ENCODE data around the gene ANXA9.
A peak's percentile ranks its signal among the peaks of the same experiment; 100 is the strongest.

ANXA9 gene

GRCh38 chr1:151001602-151002001 lies 19.5 kb downstream of the ANXA9 start:
- TF ChIP-seq GABPA (IDR thresholded peaks at IDR 0.05; ENCODE audit: low read depth): no peak
- 0 out of 2 replicates have a peak, but pooled peaks have one; percentile 24 for TF ChIP-seq POLR2AphosphoS5 (IDR thresholded peaks at IDR 0.05; ENCODE audit: low read depth)
- 0 out of 2 replicates have a peak, but pooled peaks have one; percentile 38 for TF ChIP-seq SPI1 (IDR thresholded peaks at IDR 0.05; ENCODE audit: borderline replicate concordance, low read depth)
- Histone ChIP-seq H3K4me3 (replicated peaks; ENCODE audit: insufficient read depth, low read length) (no peak overlapping the region), H3K27me3 (ENCODE audit: insufficient read depth, poor library complexity, severe bottlenecking) (no peaks in the 10 kb centered on the region), H3K27ac (replicated peaks) (peak overlapping the region; percentile 50)
- peak; percentile 72 to 82 for DNase-seq (ENCODE audit: low read depth in 1 of 2, low spot score in 1 of 2)

- H3K27me3 ChIP-seq (ENCODE audit: insufficient read depth, poor library complexity, severe bottlenecking): no peaks in the 10 kb centered on the region
- peak in 1 of 2 experiments; percentile 64 for DNase-seq (ENCODE audit: low read depth in 1 of 2, low spot score in 1 of 2)
- peak overlapping the region; percentile 50 for H3K27ac ChIP-seq (replicated peaks)
- H3K4me3 ChIP-seq (replicated peaks; ENCODE audit: insufficient read depth, low read length): no peak overlapping the region
- TF ChIP-seq GABPA (IDR thresholded peaks at IDR 0.05; ENCODE audit: low read depth) (no peak), SPI1 (IDR thresholded peaks at IDR 0.05; ENCODE audit: borderline replicate concordance, low read depth) (no peak; the same call in 1 of the 2 replicates), CTCF (IDR thresholded peaks at IDR 0.05; ENCODE audit: insufficient read depth, low read length) (no peak), REST (IDR thresholded peaks at IDR 0.05; ENCODE audit: insufficient replicate concordance, low read depth) (no peak)
These were observed 20.0 kb downstream of the ANXA9 start for GRCh38 chr1:151002051-151002450.

- TF ChIP-seq POLR2AphosphoS5 (IDR thresholded peaks at IDR 0.05; ENCODE audit: low read depth) (no peak), SPI1 (IDR thresholded peaks at IDR 0.05; ENCODE audit: borderline replicate concordance, low read depth) (no peak), CTCF (IDR thresholded peaks at IDR 0.05; ENCODE audit: insufficient read depth, low read length) (no peak), REST (IDR thresholded peaks at IDR 0.05; ENCODE audit: insufficient replicate concordance, low read depth) (no peak), GABPA (IDR thresholded peaks at IDR 0.05; ENCODE audit: low read depth) (no peak)
- Histone ChIP-seq H3K4me3 (replicated peaks; ENCODE audit: insufficient read depth, low read length) (no peak overlapping the region), H3K27ac (replicated peaks) (peak overlapping the region; percentile 50), H3K27me3 (ENCODE audit: insufficient read depth, poor library complexity, severe bottlenecking) (no peaks in the 10 kb centered on the region)
- DNase-seq (ENCODE audit: low read depth in 1 of 2, low spot score in 1 of 2): no peak
These were observed 20.5 kb downstream of the ANXA9 start for GRCh38 chr1:151002611-151003010.

- no peak for TF ChIP-seq REST (IDR thresholded peaks at IDR 0.05; ENCODE audit: insufficient replicate concordance, low read depth)
- peak; percentile 88 for TF ChIP-seq SPI1 (IDR thresholded peaks at IDR 0.05; ENCODE audit: borderline replicate concordance, low read depth)
- no peak for TF ChIP-seq CTCF (IDR thresholded peaks at IDR 0.05; ENCODE audit: insufficient read depth, low read length)
- TF ChIP-seq GABPA (IDR thresholded peaks at IDR 0.05; ENCODE audit: low read depth): no peak
- TF ChIP-seq POLR2AphosphoS5 (IDR thresholded peaks at IDR 0.05; ENCODE audit: low read depth): peak; percentile 62
- H3K27ac ChIP-seq (replicated peaks): peak overlapping the region; percentile 50
These were observed 21.1 kb downstream of the ANXA9 start for GRCh38 chr1:151003180-151003579.

More at GRCh38 chr1:151003180-151003579, 21.1 kb downstream of the ANXA9 start:
- Histone ChIP-seq H3K27me3 (ENCODE audit: insufficient read depth, poor library complexity, severe bottlenecking) (no peaks in the 10 kb centered on the region), H3K4me3 (replicated peaks; ENCODE audit: insufficient read depth, low read length) (no peak overlapping the region)
- peak; percentile 60 to 79 for DNase-seq (ENCODE audit: low read depth in 1 of 2, low spot score in 1 of 2)
